ENCODE data around the gene BMAL1. TPM values are rescaled to one million over a fixed set of nuclear protein-coding genes. Genes with fewer than 3 reads are reported as not detected.

BMAL1 gene
- 9.3 TPM for polyA plus RNA-seq (2012; ENCODE audit: missing spikeins)

GRCh38 chr11:13277768-13278608, at the start of gene BMAL1:
BMAL1 (plus strand) TSS chr11:13277790; CDS start chr11:13354309, 76,519 bp downstream.
- DNase-seq (ENCODE audit: insufficient read length) (peak; percentile 34), FAIRE-seq (peak; percentile 73)
- TF ChIP-seq TAF1 (IDR thresholded peaks at IDR 0.05; ENCODE audit: borderline replicate concordance, low read depth, low read length) = 0 out of 2 replicates have a peak, but pooled peaks have one; percentile 22
- peak; percentile 22; the same call in 1 of the 2 replicates for TF ChIP-seq POLR2A (IDR thresholded peaks at IDR 0.05; ENCODE audit: low read depth, low read length)
- no peak for TF ChIP-seq POLR2AphosphoS5 (IDR thresholded peaks at IDR 0.05; ENCODE audit: low read depth, low read length)

- FAIRE-seq (no peak), DNase-seq (ENCODE audit: insufficient read length) (no peak)
- no peak for TF ChIP-seq POLR2A (IDR thresholded peaks at IDR 0.05; ENCODE audit: low read depth, low read length)
- TF ChIP-seq TAF1 (IDR thresholded peaks at IDR 0.05; ENCODE audit: borderline replicate concordance, low read depth, low read length) = no peak
- no peak for TF ChIP-seq POLR2AphosphoS5 (IDR thresholded peaks at IDR 0.05; ENCODE audit: low read depth, low read length)
Measured at GRCh38 chr11:13228572-13228971, 49.0 kb upstream of the BMAL1 start.

- no peak for DNase-seq (ENCODE audit: insufficient read length)
- no peak for FAIRE-seq
- TF ChIP-seq TAF1 (IDR thresholded peaks at IDR 0.05; ENCODE audit: borderline replicate concordance, low read depth, low read length) = no peak
- TF ChIP-seq POLR2A (IDR thresholded peaks at IDR 0.05; ENCODE audit: low read depth, low read length) = no peak
- no peak for TF ChIP-seq POLR2AphosphoS5 (IDR thresholded peaks at IDR 0.05; ENCODE audit: low read depth, low read length)
Measured at GRCh38 chr11:13229136-13229535, 48.5 kb upstream of the BMAL1 start.

GRCh38 chr11:13229711-13230318, 47.8 kb upstream of the BMAL1 start:
- FAIRE-seq = no peak
- DNase-seq (ENCODE audit: insufficient read length) = no peak
- TF ChIP-seq POLR2A (IDR thresholded peaks at IDR 0.05; ENCODE audit: low read depth, low read length) (no peak), POLR2AphosphoS5 (IDR thresholded peaks at IDR 0.05; ENCODE audit: low read depth, low read length) (no peak), TAF1 (IDR thresholded peaks at IDR 0.05; ENCODE audit: borderline replicate concordance, low read depth, low read length) (no peak)

- TF ChIP-seq TAF1 (IDR thresholded peaks at IDR 0.05; ENCODE audit: borderline replicate concordance, low read depth, low read length) = no peak
- TF ChIP-seq POLR2AphosphoS5 (IDR thresholded peaks at IDR 0.05; ENCODE audit: low read depth, low read length) = no peak
- no peak for TF ChIP-seq POLR2A (IDR thresholded peaks at IDR 0.05; ENCODE audit: low read depth, low read length)
- no peak for DNase-seq (ENCODE audit: insufficient read length)
- FAIRE-seq = no peak
Measured at GRCh38 chr11:13233173-13233745, 44.3 kb upstream of the BMAL1 start.

- FAIRE-seq (no peak), DNase-seq (ENCODE audit: insufficient read length) (no peak)
- no peak for TF ChIP-seq POLR2AphosphoS5 (IDR thresholded peaks at IDR 0.05; ENCODE audit: low read depth, low read length)
- TF ChIP-seq POLR2A (IDR thresholded peaks at IDR 0.05; ENCODE audit: low read depth, low read length) = no peak
- no peak for TF ChIP-seq TAF1 (IDR thresholded peaks at IDR 0.05; ENCODE audit: borderline replicate concordance, low read depth, low read length)
Measured at GRCh38 chr11:13235895-13236294, 41.7 kb upstream of the BMAL1 start.

- FAIRE-seq = no peak
- DNase-seq (ENCODE audit: insufficient read length) = no peak
- TF ChIP-seq POLR2A (IDR thresholded peaks at IDR 0.05; ENCODE audit: low read depth, low read length) (no peak), TAF1 (IDR thresholded peaks at IDR 0.05; ENCODE audit: borderline replicate concordance, low read depth, low read length) (no peak), POLR2AphosphoS5 (IDR thresholded peaks at IDR 0.05; ENCODE audit: low read depth, low read length) (no peak)
Measured at GRCh38 chr11:13236626-13237025, 41.0 kb upstream of the BMAL1 start.

- DNase-seq (ENCODE audit: insufficient read length) (no peak), FAIRE-seq (no peak)
- TF ChIP-seq POLR2AphosphoS5 (IDR thresholded peaks at IDR 0.05; ENCODE audit: low read depth, low read length) (no peak), TAF1 (IDR thresholded peaks at IDR 0.05; ENCODE audit: borderline replicate concordance, low read depth, low read length) (no peak), POLR2A (IDR thresholded peaks at IDR 0.05; ENCODE audit: low read depth, low read length) (no peak)
Measured at GRCh38 chr11:13237761-13238160, 39.8 kb upstream of the BMAL1 start.

- TF ChIP-seq POLR2AphosphoS5 (IDR thresholded peaks at IDR 0.05; ENCODE audit: low read depth, low read length) (no peak), POLR2A (IDR thresholded peaks at IDR 0.05; ENCODE audit: low read depth, low read length) (no peak), TAF1 (IDR thresholded peaks at IDR 0.05; ENCODE audit: borderline replicate concordance, low read depth, low read length) (no peak)
- DNase-seq (ENCODE audit: insufficient read length) = no peak
- peak; percentile 86 for FAIRE-seq
Measured at GRCh38 chr11:13238879-13239514, 38.6 kb upstream of the BMAL1 start.

GRCh38 chr11:13242564-13242963, 35.0 kb upstream of the BMAL1 start:
- no peak for TF ChIP-seq POLR2A (IDR thresholded peaks at IDR 0.05; ENCODE audit: low read depth, low read length)
- no peak for TF ChIP-seq POLR2AphosphoS5 (IDR thresholded peaks at IDR 0.05; ENCODE audit: low read depth, low read length)
- TF ChIP-seq TAF1 (IDR thresholded peaks at IDR 0.05; ENCODE audit: borderline replicate concordance, low read depth, low read length) = no peak
- DNase-seq (ENCODE audit: insufficient read length) (no peak), FAIRE-seq (no peak)
